Effector memory CD8-positive, alpha-beta T cell (primary cell): ENCODE measurements around the gene KCNG1.

Experiments
- ATAC-seq: fragments of 150-1000 bp; cut with Tn5 transposase; replicated peaks from 2 replicates; pipeline ENCODE4 v1.10.0; 2021; ENCODE audit warnings: mild to moderate bottlenecking, moderate library complexity
- DNase-seq, 3 experiments: peaks; one replicate each; pipeline ENCODE4 v3.0.0; 2021
- H3K27ac Mint-ChIP-seq, 2 donors: one replicate each; pipeline ENCODE4 v1.8.0; 2022; ENCODE audit warnings: mild to moderate bottlenecking in 2 of 2, mixed read lengths in 2 of 2, moderate library complexity in 2 of 2
- H3K27me3 Mint-ChIP-seq, 2 donors: one replicate each; pipeline ENCODE4 v1.8.0; 2022; ENCODE audit warnings: mixed read lengths in 2 of 2
- H3K36me3 Mint-ChIP-seq: one replicate; pipeline ENCODE4 v1.8.0; 2022; ENCODE audit warnings: mild to moderate bottlenecking, moderate library complexity, mixed read lengths; ENCODE audit not compliant: insufficient read depth
- H3K4me1 Mint-ChIP-seq, 2 donors: one replicate each; pipeline ENCODE4 v1.8.0; 2022; ENCODE audit warnings: low read depth in 2 of 2, mixed read lengths in 2 of 2
- H3K4me3 Mint-ChIP-seq, 2 donors: one replicate each; pipeline ENCODE4 v1.8.0; 2022; ENCODE audit warnings: mild to moderate bottlenecking in 2 of 2, mixed read lengths in 2 of 2, moderate library complexity in 2 of 2
- H3K9me3 Mint-ChIP-seq, 2 donors: one replicate each; pipeline ENCODE4 v1.8.0; 2022; ENCODE audit warnings: mixed read lengths in 2 of 2

The KCNG1 gene

DNA sequence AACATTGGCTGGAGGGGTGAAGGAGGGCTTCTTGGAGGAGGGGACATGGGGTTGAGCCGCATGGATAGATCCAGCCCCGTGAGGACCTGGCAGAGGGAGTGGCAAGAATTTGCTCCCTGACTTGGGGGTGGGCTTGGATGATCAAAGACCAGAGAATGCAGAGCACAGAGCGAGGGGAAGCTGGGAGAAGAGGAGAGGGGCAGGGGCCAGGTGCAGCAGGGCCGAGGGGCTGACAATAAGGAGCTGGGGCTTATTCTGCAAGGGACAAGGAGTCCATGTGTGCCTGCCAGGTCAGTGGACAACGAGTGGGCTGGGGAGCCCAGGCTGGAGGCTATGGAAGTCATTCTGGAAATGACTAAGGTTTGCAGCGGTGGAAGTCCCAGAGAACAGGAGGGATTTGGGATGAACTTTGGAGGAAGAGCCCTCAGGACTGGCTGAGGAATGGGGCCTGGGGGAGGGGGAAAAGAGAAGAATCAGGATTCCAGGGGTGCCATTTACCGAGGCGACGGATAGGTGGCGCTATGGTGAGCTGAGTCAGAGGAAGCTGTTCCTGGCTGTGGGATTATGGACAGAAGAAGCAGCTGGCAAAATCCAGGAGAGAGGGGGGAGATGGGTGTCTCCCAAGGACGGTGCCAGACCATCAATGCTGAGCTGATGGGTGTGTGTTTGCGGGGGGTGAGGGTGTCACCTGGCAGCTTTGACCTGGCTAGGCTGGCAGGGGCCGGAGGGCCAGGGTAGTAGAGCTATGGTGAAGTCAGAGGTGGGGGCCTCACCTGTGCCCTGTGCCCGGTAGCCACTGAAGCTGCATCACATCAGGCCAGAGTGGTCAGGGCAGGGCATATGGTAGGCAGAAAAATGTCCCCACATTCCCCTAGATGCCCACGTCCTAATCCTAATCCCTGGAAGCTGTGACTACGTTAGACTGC lies 7.8 kb downstream of the KCNG1 start:
- Mint-ChIP-seq H3K27me3 (peaks cover 38 to 78% of the 10 kb centered on the region in 2 donors), H3K9me3 (no peaks in the 10 kb centered on the region), H3K4me1 (no peaks in the 10 kb centered on the region), H3K4me3 (no peak overlapping the region), H3K27ac (no peak overlapping the region), H3K36me3 (peaks cover 3% of the 10 kb centered on the region)
- ATAC-seq (no peak), DNase-seq (no peak)

DNA sequence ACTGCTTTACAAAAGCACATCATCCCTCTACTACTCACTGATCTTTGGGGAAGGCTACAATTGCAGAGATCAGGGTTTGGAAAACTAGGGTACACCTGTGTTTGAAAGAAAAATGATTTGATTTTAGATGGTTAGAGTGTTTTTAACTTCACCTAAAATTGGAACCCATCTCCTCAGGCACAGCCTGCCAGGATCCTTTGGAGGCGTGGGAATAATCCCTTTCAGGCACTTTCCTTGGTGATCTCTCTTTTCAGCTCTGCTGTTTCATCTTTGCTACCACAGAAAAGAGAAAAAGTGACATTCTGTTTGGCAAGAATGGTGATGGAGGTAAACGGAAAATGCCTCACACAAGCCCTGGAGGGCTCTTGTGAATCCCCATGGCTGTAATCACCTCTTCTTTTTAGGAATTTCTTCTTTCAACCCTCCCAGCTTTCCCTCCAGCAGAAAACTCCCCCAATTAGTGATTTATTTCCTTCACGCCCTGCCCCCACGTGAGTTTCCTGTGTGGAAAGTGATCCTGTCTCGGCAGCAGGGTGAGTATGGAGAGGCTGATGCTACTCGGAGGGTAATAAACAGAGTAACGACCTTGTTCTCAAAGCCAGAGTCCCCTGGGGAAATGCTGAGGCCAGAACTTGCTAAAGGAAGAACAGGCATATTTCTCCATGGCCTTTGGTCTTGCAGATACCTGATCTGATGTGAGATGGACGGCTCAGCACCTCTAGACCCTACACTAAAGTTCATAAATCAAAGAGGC lies 9.2 kb downstream of the KCNG1 start:
- no peaks in the 10 kb centered on the region for H3K9me3 Mint-ChIP-seq
- no peak overlapping the region for H3K27ac Mint-ChIP-seq
- no peak overlapping the region for H3K4me3 Mint-ChIP-seq
- peaks cover 3% of the 10 kb centered on the region for H3K36me3 Mint-ChIP-seq
- no peaks in the 10 kb centered on the region for H3K4me1 Mint-ChIP-seq
- ATAC-seq (no peak), DNase-seq (no peak)
- H3K27me3 Mint-ChIP-seq: peaks cover 32 to 77% of the 10 kb centered on the region in 2 donors

DNA sequence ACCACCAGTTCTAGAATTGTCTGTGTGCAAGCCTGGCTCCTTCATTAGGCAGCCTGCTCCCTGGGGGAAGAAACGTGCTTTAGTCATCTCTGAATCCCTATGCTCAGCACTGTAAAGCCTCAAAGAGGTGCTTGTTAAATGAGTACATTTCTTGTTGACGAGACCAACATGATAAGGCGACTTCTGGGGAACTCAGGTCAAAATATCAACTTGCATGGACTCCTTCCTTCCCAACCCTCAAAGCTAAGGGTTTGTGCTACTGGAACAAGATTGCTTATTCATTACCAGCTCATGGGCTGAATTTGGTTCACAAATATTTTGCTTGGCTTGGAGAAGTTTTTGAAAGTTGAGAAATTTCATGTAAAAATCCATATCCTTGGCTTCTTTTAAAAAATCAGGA lies 10.6 kb downstream of the KCNG1 start:
- Mint-ChIP-seq H3K36me3 (no peaks in the 10 kb centered on the region), H3K27ac (no peak overlapping the region), H3K9me3 (no peaks in the 10 kb centered on the region), H3K4me3 (no peak overlapping the region), H3K4me1 (no peaks in the 10 kb centered on the region), H3K27me3 (peaks cover 32 to 63% of the 10 kb centered on the region in 2 donors)
- DNase-seq (no peak), ATAC-seq (no peak)

DNA sequence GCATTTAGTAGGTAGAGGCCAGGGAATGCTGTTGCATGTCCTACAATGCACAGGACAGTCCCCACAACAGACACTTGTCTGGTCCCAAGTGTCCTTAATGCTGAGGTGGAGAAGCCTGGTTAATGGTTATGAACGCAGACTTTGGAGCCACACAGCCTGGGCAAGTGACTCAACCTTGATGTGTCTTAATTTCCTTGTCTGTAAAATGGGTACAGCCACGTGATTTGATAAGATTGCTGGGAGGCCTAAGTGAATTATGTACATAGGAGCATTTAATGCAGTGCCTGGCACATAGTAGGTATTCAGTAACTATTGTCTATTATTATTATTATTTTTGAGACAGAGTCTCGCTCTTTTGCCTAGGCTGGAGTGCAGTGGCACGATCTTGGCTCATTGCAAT lies 11.4 kb downstream of the KCNG1 start:
- DNase-seq: no peak
- Mint-ChIP-seq H3K4me1 (no peaks in the 10 kb centered on the region), H3K36me3 (no peaks in the 10 kb centered on the region), H3K4me3 (no peak overlapping the region), H3K27me3 (peaks cover 36 to 65% of the 10 kb centered on the region in 2 donors), H3K27ac (no peak overlapping the region), H3K9me3 (no peaks in the 10 kb centered on the region)
- no peak for ATAC-seq

DNA sequence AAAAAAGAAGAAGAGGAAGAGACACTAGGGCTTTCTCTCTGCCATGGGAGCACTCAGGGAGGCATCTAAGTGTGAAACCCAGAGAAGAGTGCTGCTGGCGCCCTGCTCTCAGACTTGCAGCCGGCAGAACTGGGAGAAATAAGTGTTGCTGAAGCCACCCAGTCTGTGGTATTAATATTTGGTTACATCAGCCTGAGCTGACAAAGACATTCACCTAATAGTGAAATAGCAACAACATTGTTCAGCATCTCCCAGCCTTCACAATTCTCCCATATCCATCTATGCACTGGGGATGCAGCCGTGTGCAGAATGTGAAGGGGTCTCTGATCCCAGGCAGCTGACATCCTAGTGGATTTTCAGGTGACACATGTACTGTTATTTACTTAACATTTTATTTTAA lies 12.0 kb downstream of the KCNG1 start:
- Mint-ChIP-seq H3K4me1 (no peaks in the 10 kb centered on the region), H3K9me3 (no peaks in the 10 kb centered on the region), H3K27me3 (peaks cover 42 to 68% of the 10 kb centered on the region in 2 donors), H3K4me3 (no peak overlapping the region), H3K27ac (no peak overlapping the region), H3K36me3 (no peaks in the 10 kb centered on the region)
- ATAC-seq (no peak), DNase-seq (no peak)

DNA sequence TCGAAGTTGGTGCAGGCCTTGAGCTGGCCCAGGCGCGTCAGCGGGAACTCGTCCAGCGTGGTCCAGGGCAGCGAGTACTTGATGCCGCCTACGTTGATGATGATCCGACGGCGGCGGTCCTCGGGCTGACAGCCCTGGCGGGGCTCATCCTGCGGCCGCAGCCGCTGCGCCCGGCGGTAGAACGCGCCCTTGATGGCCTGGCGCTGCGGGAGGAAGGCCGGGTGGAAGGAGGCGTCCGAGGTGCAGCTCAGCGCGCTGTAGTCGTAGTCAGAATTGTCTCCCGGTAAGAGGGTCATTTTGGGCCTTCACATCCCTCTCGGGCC lies 12.9 kb downstream of the KCNG1 start:
- H3K9me3 Mint-ChIP-seq: no peaks in the 10 kb centered on the region
- DNase-seq (no peak), ATAC-seq (no peak)
- H3K27me3 Mint-ChIP-seq: peaks cover 43 to 68% of the 10 kb centered on the region in 2 donors
- no peak overlapping the region for H3K27ac Mint-ChIP-seq
- H3K4me3 Mint-ChIP-seq: no peak overlapping the region
- H3K36me3 Mint-ChIP-seq: no peaks in the 10 kb centered on the region
- no peaks in the 10 kb centered on the region for H3K4me1 Mint-ChIP-seq

DNA sequence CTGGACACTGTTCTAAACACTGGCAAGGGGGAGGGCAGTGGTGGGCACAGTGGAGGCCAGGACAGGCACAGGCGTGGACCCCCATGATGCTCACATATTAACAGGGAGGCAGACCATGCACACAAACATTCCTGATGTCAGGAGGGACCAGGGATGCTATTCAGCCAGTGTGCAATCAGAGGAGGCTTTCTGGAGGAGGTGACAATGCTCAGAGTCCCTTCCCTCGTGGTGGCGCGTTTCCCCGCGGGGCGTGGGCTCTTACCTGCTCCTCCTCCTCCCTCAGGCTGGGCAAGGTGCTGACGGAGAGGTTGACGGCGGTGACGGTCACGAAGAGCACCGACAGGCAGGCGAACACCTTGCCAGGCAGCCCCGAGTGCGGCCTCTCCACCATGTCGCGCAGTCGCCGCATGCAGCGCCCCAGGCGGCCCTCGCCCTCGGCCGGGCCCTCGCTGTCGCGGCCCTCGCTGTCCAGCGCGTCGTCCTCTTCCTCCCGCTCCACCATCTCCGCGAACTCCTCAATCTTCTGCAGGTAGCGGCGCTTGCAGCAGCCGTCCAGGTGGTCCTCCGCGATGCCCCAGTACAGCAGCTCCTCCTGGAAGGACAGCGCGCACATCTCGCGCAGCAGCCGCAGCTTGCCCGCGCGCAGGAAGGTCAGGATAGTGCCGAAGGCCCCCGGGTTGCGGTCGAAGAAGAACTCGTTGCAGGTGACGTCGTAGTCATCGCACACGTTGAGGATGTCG lies 13.4 kb downstream of the KCNG1 start:
- no peak overlapping the region for H3K27ac Mint-ChIP-seq
- H3K4me3 Mint-ChIP-seq: no peak overlapping the region

DNA sequence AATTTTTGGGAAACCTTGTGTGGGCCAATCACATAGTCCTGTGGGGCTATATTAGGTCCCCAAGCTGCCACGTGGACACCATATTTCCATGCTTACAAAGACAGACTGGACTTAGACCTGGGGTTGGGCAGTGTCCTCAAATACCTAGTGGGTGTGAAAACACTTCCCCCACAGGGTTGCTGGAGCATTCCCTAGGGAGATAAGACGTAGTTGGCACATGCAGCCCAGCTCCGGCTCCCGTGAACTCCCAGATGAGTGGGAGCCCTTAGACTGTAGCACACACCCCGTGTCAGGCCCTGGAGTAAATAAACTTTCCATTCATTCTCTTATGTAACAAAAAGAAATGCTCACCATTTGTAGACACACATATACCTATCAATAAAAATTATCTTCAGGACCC lies 14.2 kb downstream of the KCNG1 start:
- Mint-ChIP-seq H3K4me3 (no peak overlapping the region), H3K27me3 (peaks cover 33 to 68% of the 10 kb centered on the region in 2 donors), H3K9me3 (no peaks in the 10 kb centered on the region), H3K36me3 (no peaks in the 10 kb centered on the region), H3K27ac (no peak overlapping the region), H3K4me1 (no peaks in the 10 kb centered on the region)
- DNase-seq: no peak
- no peak for ATAC-seq

More for the DNA sequence above, 13.4 kb downstream of the KCNG1 start:
- Mint-ChIP-seq H3K9me3 (no peaks in the 10 kb centered on the region), H3K27me3 (peaks cover 41 to 68% of the 10 kb centered on the region in 2 donors), H3K4me1 (no peaks in the 10 kb centered on the region), H3K36me3 (no peaks in the 10 kb centered on the region)
- no peak for DNase-seq
- ATAC-seq: no peak

DNA sequence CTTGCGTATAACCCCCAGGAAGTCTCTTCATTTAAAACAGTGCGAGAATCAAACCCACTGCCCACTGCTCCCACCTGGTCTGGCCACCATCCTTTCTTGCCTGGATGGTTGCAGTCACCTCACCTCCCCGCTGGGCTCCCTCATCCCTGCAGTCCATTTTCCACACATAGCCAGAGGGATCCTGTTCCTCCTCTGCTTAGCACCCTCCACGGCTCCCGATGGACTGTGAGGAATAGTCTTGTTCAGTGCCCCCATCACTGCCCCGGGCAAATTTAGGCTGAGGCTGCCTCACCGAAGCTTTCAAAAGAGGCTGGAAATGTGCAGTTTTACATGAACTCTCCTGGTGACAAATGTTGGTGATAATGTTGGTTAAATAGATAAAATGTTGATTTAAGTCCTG lies 17.7 kb downstream of the KCNG1 start:
- no peak overlapping the region for H3K27ac Mint-ChIP-seq
- no peak overlapping the region for H3K4me3 Mint-ChIP-seq
- H3K4me1 Mint-ChIP-seq: no peaks in the 10 kb centered on the region
- H3K36me3 Mint-ChIP-seq: no peaks in the 10 kb centered on the region
- H3K9me3 Mint-ChIP-seq: no peaks in the 10 kb centered on the region
- DNase-seq (no peak), ATAC-seq (no peak)
- H3K27me3 Mint-ChIP-seq: peaks cover 54 to 76% of the 10 kb centered on the region in 2 donors

DNA sequence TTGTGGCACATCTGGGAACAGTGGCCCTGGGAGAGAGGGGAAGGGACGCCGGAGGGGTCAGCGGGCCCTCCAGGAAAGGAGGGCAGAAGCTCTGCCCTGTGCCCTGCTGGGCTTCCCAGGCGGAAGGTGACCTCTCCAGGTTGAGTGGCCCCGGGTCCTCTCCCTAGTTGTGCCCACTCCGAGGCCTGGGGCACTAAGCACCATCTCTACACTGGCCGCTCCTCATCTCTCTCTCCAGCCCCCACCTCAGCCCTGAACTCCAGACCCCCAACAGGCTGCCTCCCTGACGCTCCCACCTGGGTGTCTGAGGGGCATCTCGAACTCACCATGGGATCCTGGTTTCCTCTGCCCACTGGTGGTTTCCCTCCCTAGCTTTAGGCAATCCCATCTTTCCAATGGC lies 18.1 kb downstream of the KCNG1 start:
- H3K4me3 Mint-ChIP-seq: no peak overlapping the region
- H3K9me3 Mint-ChIP-seq: no peaks in the 10 kb centered on the region
- ATAC-seq: no peak
- no peak for DNase-seq
- H3K27me3 Mint-ChIP-seq: peaks cover 57 to 76% of the 10 kb centered on the region in 2 donors
- H3K27ac Mint-ChIP-seq: no peak overlapping the region
- no peaks in the 10 kb centered on the region for H3K36me3 Mint-ChIP-seq
- no peaks in the 10 kb centered on the region for H3K4me1 Mint-ChIP-seq

DNA sequence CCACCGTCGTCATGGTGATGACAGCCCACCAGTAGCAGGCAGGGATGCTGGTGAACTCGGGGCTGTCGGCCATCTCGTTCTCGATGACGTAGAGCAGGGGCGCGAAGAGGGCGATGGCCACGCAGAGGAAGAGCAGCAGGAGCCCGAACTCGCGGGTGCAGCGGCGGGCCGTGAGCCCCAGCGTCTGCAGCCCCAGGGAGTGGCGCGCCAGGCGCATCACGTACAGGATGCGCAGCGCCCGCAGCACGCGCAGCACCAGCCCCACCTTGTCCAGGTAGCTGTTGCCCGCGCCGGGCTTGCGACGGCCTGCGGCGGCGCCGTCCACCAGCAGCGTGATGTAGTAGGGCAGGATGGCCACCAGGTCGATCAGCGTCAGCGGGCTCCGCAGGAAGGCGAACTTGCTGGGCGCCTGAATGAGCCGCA lies 18.6 kb downstream of the KCNG1 start:
- ATAC-seq (no peak), DNase-seq (no peak)
- Mint-ChIP-seq H3K27me3 (peaks cover 61 to 76% of the 10 kb centered on the region in 2 donors), H3K4me1 (no peaks in the 10 kb centered on the region), H3K36me3 (no peaks in the 10 kb centered on the region), H3K9me3 (no peaks in the 10 kb centered on the region), H3K4me3 (no peak overlapping the region), H3K27ac (no peak overlapping the region)

DNA sequence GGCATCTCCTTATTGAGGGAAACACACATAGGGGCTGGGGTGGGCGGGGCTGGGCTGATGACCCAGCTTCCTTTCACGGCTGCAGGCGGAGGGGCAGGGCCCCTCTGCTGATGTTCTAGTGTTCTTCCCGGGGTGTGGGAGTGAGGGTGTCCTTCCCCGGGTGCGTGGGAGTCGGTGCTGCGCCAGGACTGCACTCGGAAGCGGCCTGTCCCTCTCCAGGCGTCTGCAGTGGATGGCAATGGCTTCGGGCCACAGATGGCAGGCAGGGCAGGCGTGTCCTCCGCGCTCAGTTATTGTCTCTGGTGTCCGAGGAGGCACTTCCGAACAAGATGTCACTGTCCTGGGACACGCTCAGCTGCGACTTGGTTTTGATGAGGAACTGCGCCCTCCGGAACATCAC lies 19.2 kb downstream of the KCNG1 start:
- Mint-ChIP-seq H3K4me1 (no peaks in the 10 kb centered on the region), H3K36me3 (no peaks in the 10 kb centered on the region), H3K27ac (no peak overlapping the region), H3K4me3 (no peak overlapping the region), H3K27me3 (peaks cover 66 to 77% of the 10 kb centered on the region in 2 donors), H3K9me3 (no peaks in the 10 kb centered on the region)
- ATAC-seq: no peak
- DNase-seq: no peak

DNA sequence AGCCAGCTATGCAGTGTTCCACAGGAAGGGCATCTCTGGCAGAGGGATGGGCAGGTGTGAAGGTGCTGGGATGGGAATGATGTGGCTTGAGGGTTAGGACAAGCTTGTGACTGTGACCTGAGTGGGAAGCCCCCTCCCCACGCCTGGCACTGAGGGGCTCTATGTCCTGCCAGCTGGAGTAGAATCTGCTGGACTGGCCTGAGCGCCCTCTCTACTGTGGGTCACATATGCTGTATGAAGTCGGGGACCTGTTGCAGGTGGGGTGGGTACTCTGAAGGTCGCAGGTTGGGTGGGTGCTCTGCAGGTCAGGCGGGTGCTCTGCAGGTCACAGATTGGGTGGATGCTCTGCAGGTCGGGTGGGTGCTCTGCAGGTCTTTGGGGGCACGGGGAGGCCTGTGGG lies 20.3 kb downstream of the KCNG1 start:
- no peak overlapping the region for H3K27ac Mint-ChIP-seq
- H3K27me3 Mint-ChIP-seq: peaks cover 73 to 84% of the 10 kb centered on the region in 2 donors

More for the DNA sequence above, 20.3 kb downstream of the KCNG1 start:
- DNase-seq: no peak
- no peaks in the 10 kb centered on the region for H3K36me3 Mint-ChIP-seq
- no peaks in the 10 kb centered on the region for H3K9me3 Mint-ChIP-seq
- no peak for ATAC-seq
- H3K4me1 Mint-ChIP-seq: no peaks in the 10 kb centered on the region
- no peak overlapping the region for H3K4me3 Mint-ChIP-seq
